ENCODE measurements around the gene METTL6.

DNA sequence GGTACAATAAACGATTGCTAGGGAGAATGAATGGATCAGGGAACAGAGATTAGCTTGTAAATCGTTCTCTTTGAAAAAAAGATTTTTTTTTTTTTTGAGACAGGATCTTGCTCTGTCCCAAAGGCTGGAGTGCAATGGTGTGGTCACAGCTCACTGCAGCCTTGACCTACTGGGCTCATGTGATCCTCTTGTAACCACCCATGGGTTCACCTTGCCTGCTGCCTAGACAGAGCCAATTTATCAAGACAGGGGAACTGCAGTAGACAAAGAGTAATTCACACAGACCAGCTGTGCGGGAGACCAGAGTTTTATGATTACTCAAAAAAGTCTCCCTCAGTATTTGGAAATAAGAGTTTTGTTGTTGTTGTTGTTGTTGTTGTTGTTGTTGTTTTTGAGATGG lies 39.6 kb downstream of the METTL6 start:
- TF ChIP-seq POLR2A (IDR thresholded peaks at IDR 0.05): no peak
- TF ChIP-seq, protein P1, sequence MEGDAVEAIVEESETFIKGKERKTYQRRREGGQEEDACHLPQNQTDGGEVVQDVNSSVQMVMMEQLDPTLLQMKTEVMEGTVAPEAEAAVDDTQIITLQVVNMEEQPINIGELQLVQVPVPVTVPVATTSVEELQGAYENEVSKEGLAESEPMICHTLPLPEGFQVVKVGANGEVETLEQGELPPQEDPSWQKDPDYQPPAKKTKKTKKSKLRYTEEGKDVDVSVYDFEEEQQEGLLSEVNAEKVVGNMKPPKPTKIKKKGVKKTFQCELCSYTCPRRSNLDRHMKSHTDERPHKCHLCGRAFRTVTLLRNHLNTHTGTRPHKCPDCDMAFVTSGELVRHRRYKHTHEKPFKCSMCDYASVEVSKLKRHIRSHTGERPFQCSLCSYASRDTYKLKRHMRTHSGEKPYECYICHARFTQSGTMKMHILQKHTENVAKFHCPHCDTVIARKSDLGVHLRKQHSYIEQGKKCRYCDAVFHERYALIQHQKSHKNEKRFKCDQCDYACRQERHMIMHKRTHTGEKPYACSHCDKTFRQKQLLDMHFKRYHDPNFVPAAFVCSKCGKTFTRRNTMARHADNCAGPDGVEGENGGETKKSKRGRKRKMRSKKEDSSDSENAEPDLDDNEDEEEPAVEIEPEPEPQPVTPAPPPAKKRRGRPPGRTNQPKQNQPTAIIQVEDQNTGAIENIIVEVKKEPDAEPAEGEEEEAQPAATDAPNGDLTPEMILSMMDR (IDR thresholded peaks at IDR 0.05): no peak
- no peak for TF ChIP-seq POLR2AphosphoS5 (IDR thresholded peaks at IDR 0.05)
- TF ChIP-seq EP300 (IDR thresholded peaks at IDR 0.05): no peak
